ENCODE results near the gene ILRUN. TPM values are rescaled to one million over a fixed set of nuclear protein-coding genes. Genes with fewer than 3 reads are reported as not detected.

ILRUN gene
- 25.1 and 25.9 TPM in 2 replicates for total RNA-seq

DNA sequence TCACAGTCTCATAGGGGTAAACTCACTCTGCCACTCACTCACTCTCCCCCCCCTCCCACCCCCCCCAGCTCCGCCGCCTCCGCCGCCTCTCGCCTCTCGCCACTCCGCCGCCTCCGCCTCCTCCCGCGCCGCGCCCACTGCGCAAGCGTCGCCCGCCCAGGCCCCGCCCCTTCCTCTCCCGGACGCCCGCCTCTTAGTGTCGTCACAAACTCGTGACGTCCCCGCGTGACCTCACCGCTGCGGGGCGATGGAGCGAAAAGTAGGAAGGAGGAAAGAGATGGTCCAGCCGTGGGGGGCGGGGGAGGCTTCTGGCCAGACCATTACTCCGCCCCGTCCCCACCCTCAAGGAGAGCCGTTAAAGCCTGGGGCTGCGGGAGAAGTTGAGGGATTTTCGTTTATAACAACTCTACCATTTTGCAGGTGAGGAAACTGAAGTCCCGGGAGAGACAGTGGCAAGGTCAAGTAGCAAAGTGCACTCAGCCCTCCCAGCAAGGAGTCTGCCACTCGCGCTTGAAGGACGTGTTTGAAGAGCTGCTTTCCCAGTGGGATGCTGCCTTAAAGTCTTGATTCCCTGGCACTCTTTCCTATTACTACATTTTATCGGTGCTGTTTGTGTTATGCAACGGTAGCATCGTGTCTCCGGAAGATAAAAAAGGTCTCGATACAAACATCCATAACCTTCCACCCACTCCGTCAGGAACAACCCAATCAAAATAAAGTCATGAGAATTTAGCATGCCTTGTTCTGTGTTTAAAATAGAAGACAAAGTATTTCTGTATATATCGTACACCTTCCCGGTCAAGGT is at the start of gene ILRUN:
Gene ILRUN, minus strand, starts transcription at position 29 of the 805 bp plus-strand sequence. CDS start 164 bp downstream, outside the sequence.

Other genes starting within 250 kb of the ILRUN start
- not detected in 2 replicates for gene PACSIN1, start 230.7 kb downstream of the ILRUN start, total RNA-seq
- gene SPDEF, start 140.4 kb downstream of the ILRUN start, total RNA-seq: not detected in 2 replicates
- gene SNRPC, start 60.7 kb upstream of the ILRUN start, total RNA-seq: 159 and 179 TPM in 2 replicates
- 3.9 and 4.2 TPM in 2 replicates for gene BLTP3A, start 95.3 kb upstream of the ILRUN start, total RNA-seq
- 21.7 and 26.4 TPM in 2 replicates for gene TAF11, start 191.3 kb upstream of the ILRUN start, total RNA-seq
- gene ANKS1A, start 192.5 kb upstream of the ILRUN start, total RNA-seq: 6.7 and 7.9 TPM in 2 replicates

Measured in bronchus fibroblast of lung (primary cell).